DND-41 (cell line): ENCODE data around the gene SHROOM3.

Source experiments
- ATAC-seq: fragments of 200-7000 bp; cut with Tn5 transposase; 3 replicates; pipeline ENCODE4 v1.9.1; 2021; ENCODE audit warnings: low read depth; ENCODE audit not compliant: insufficient read depth
- DNase-seq: peaks from one replicate; pipeline ENCODE4 v3.0.0-alpha.2; 2020
- H2AFZ ChIP-seq: 2 replicates; pipeline ENCODE4 v1.6.0; 2012; ENCODE audit warnings: low read depth, low read length
- H3K27ac ChIP-seq: 2 replicates; pipeline ENCODE4 v1.5.1; 2012; ENCODE audit warnings: low read length, inconsistent platforms
- H3K27me3 ChIP-seq: fragments of 200-600 bp; sonication (generic); 2 replicates; pipeline ENCODE4 v1.6.0; 2012; ENCODE audit warnings: low read length, mild to moderate bottlenecking, inconsistent platforms; ENCODE audit not compliant: insufficient read depth, poor library complexity
- H3K36me3 ChIP-seq: 2 replicates; pipeline ENCODE4 v1.5.1; 2012; ENCODE audit warnings: low read length, inconsistent platforms; ENCODE audit not compliant: insufficient read depth
- H3K4me1 ChIP-seq: 2 replicates; pipeline ENCODE4 v1.5.1; 2012; ENCODE audit warnings: mild to moderate bottlenecking, low read length; ENCODE audit not compliant: insufficient read depth
- H3K4me2 ChIP-seq: 2 replicates; pipeline ENCODE4 v1.6.0; 2012; ENCODE audit warnings: mild to moderate bottlenecking, moderate library complexity, low read length, inconsistent platforms; ENCODE audit not compliant: insufficient read depth
- H3K4me3 ChIP-seq, 2 experiments: fragments of 200-600 bp in 1 of 2; shearing (Covaris generic) in 1 of 2; 2 replicates each; pipeline ENCODE4 v1.5.1; 2012 to 2016; ENCODE audit warnings: inconsistent platforms in 2 of 2, low read length in 2 of 2, mild to moderate bottlenecking in 2 of 2, low read depth in 1 of 2, moderate library complexity in 1 of 2
- H3K79me2 ChIP-seq: 2 replicates; pipeline ENCODE4 v1.6.0; 2012; ENCODE audit warnings: low read length, inconsistent platforms; ENCODE audit not compliant: insufficient read depth
- H3K9ac ChIP-seq: 2 replicates; pipeline ENCODE4 v1.6.0; 2012; ENCODE audit warnings: low read depth, mild to moderate bottlenecking, inconsistent platforms, low read length, moderate library complexity
- H3K9me3 ChIP-seq: 2 replicates; pipeline ENCODE4 v1.5.1; 2012; ENCODE audit warnings: low read length, moderate library complexity, mild to moderate bottlenecking, inconsistent platforms; ENCODE audit not compliant: insufficient read depth, severe bottlenecking
- H4K20me1 ChIP-seq: 2 replicates; pipeline ENCODE4 v1.6.0; 2012; ENCODE audit warnings: low read length; ENCODE audit not compliant: insufficient read depth
- CTCF ChIP-seq: IDR thresholded peaks from 2 replicates; pipeline ENCODE4 v1.5.1; 2012; ENCODE audit warnings: borderline replicate concordance, low read length, moderate library complexity, mild to moderate bottlenecking; ENCODE audit not compliant: poor library complexity, severe bottlenecking; ENCODE audit errors: extremely low read depth
- EZH2 ChIP-seq: IDR thresholded peaks from 3 replicates; pipeline ENCODE4 v1.6.1; 2012; ENCODE audit warnings: borderline replicate concordance, low read depth, mild to moderate bottlenecking, moderate library complexity, low read length, inconsistent platforms; ENCODE audit not compliant: severe bottlenecking

SHROOM3 gene

GRCh38 chr4:76736414-76736813 is 301.4 kb downstream of the SHROOM3 start:
- no peak overlapping the region for H3K27ac ChIP-seq
- no peaks in the 10 kb centered on the region for H3K79me2 ChIP-seq
- no peak overlapping the region for H3K9ac ChIP-seq
- no peaks in the 10 kb centered on the region for H3K4me1 ChIP-seq
- ATAC-seq, result no peak
- no peak for TF ChIP-seq EZH2
- no peak for TF ChIP-seq CTCF
- H2AFZ ChIP-seq, result no peak overlapping the region
- no peak for DNase-seq
- H4K20me1 ChIP-seq, result no peaks in the 10 kb centered on the region
- peaks cover 3% of the 10 kb centered on the region for H3K27me3 ChIP-seq
- H3K36me3 ChIP-seq, result no peaks in the 10 kb centered on the region
- H3K4me2 ChIP-seq, result no peak overlapping the region
- H3K9me3 ChIP-seq, result no peaks in the 10 kb centered on the region
- H3K4me3 ChIP-seq, result no peak overlapping the region

GRCh38 chr4:76737180-76737579 is 302.2 kb downstream of the SHROOM3 start:
- no peaks in the 10 kb centered on the region for H3K79me2 ChIP-seq
- TF ChIP-seq CTCF (no peak), EZH2 (no peak)
- no peak overlapping the region for H3K27ac ChIP-seq
- no peaks in the 10 kb centered on the region for H4K20me1 ChIP-seq
- no peaks in the 10 kb centered on the region for H3K36me3 ChIP-seq
- H3K4me3 ChIP-seq, result no peak overlapping the region
- no peak overlapping the region for H3K9ac ChIP-seq
- H2AFZ ChIP-seq, result no peak overlapping the region
- DNase-seq (no peak), ATAC-seq (no peak)
- H3K9me3 ChIP-seq, result no peaks in the 10 kb centered on the region
- peaks cover 3% of the 10 kb centered on the region for H3K27me3 ChIP-seq
- H3K4me2 ChIP-seq, result no peak overlapping the region
- no peaks in the 10 kb centered on the region for H3K4me1 ChIP-seq

- H3K4me1 ChIP-seq, result no peaks in the 10 kb centered on the region
- TF ChIP-seq CTCF (no peak), EZH2 (no peak)
- H2AFZ ChIP-seq, result no peak overlapping the region
- no peak for ATAC-seq
- no peaks in the 10 kb centered on the region for H4K20me1 ChIP-seq
- no peak overlapping the region for H3K4me3 ChIP-seq
- H3K27me3 ChIP-seq, result peaks cover 3% of the 10 kb centered on the region
- H3K36me3 ChIP-seq, result no peaks in the 10 kb centered on the region
- no peak for DNase-seq
- no peak overlapping the region for H3K27ac ChIP-seq
- H3K9ac ChIP-seq, result no peak overlapping the region
- H3K79me2 ChIP-seq, result no peaks in the 10 kb centered on the region
- H3K9me3 ChIP-seq, result no peaks in the 10 kb centered on the region
- no peak overlapping the region for H3K4me2 ChIP-seq
Measured at GRCh38 chr4:76737771-76738085, 302.7 kb downstream of the SHROOM3 start.
